Heart left ventricle (tissue), 13 donors: ENCODE results near the gene PTTG1IP2.

Experiments
- CTCF ChIP-seq, 12 donors: fragments of 200-600 bp; sonication (generic) in 4 of 12; IDR thresholded peaks; one replicate each; pipeline versions ENCODE4 v1.5.0 to v1.8.0; 2018 to 2022; ENCODE audit warnings: antibody characterized with exemption in 12 of 12, mild to moderate bottlenecking in 5 of 12
- POLR2A ChIP-seq, 2 donors: fragments of 450-650 bp; IDR thresholded peaks; one replicate each; pipeline ENCODE4 v1.6.1; 2017; ENCODE audit warnings: antibody characterized with exemption in 2 of 2, mild to moderate bottlenecking in 2 of 2, moderate library complexity in 2 of 2
- donor health status: ischemic (EF 13 %, LVEDD 7.1; RV severe dilation, severe dysfunction).
- donor health status: DM: no; HTN: yes; CAD: no.
- donor health status: DM: no; HTN: no; CAD: no.
- donor health status: ischemic (EF 25% LVEDD 6.9; RV normal size, moderate dysfunction).
- donor health status: ischemic (EF 25% LVEDD 5.7; RV mildly dilated, moderate dysfunction).
- donor health status: ischemic (EF 35%, LVEDD 5.7; RV mildly dilated, moderate dysfunction).
- donor health status: nonischemic (EF 11% LVEDD 7.7; RV severe dilation, severe dysfunction).
- donor health status: DM: yes; HTN: yes; CAD: no.
- donor health status: PGD.
- donor health status: ischemic (EF 29% LVEDD 5.4; RV normal size, mild dysfunction).
- donor health status: nonischemic (EF 23%, LVEDD 6.1; RV moderate dilation, normal function).

DNA sequence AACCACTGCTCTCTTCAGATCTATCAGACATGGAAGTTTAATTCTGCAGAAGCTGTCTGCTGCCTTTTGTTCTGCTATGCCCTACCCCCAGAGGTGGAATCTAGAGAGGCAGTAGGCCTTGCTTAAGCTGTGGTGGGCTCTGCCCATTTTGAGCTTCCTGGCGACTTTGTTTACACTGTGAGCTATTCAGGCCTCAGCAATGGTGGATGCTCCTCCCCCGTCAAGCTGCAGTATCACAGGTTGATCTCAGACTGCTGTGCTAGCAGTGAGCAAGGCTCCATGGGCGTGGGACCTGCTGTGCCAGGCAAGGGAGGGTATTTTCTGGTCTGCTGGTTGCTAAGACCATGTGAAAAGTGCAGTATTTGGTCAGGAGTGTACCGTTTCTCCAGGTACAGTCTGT, 81.6 kb downstream of the PTTG1IP2 start:
- no peak for TF ChIP-seq POLR2A (IDR thresholded peaks at IDR 0.05)
- no peak for TF ChIP-seq CTCF (IDR thresholded peaks at IDR 0.05)
